Measurements from ENCODE around the gene TMEM201. TPM values are rescaled to one million over a fixed set of nuclear protein-coding genes. Genes with fewer than 3 reads are reported as not detected.

TMEM201 gene
- total RNA-seq, 1 experiment from 2014 or later = 49.0 TPM

GRCh38 chr1:9628541-9629444 lies 40.1 kb downstream of the TMEM201 start:
- no peaks in the 10 kb centered on the region for H3K9me3 ChIP-seq (ENCODE audit: low read depth, low read length, poor library complexity, severe bottlenecking)
- no peak overlapping the region for H3K4me3 ChIP-seq (ENCODE audit: low read depth, low read length, poor library complexity, severe bottlenecking)
- H3K27ac ChIP-seq (ENCODE audit: low read depth, low read length, poor library complexity, severe bottlenecking) = no peak overlapping the region
- no peaks in the 10 kb centered on the region for H3K36me3 ChIP-seq (ENCODE audit: insufficient read depth, low read length, poor library complexity, severe bottlenecking)
- H3K4me1 ChIP-seq (ENCODE audit: insufficient read depth, low read length, poor library complexity, severe bottlenecking) = peaks cover under 1% of the 10 kb centered on the region
- intact Hi-C loops (cut with micrococcal nuclease; ENCODE audit: unreplicated experiment) = loop anchor here (10.0 kb wide), 1 partner anchor 796 kb away; no protein-coding TSS in a partner anchor
- ChIA-PET CTCF (interaction anchor here (0.6 to 1.2 kb wide), 2 partner anchors 45 to 237 kb away, joined by 3 to 5 read pairs; no protein-coding TSS in a partner anchor), POLR2A (ENCODE audit: low non-redundant PET) (no interaction called here)
- no peaks in the 10 kb centered on the region for H3K27me3 ChIP-seq (replicated peaks; ENCODE audit: insufficient read depth, low read depth, low read length, poor library complexity)
- DNase-seq (ENCODE audit: low spot score) = no peak
- no TSS peak for BruUV-seq (replicated peaks)
- no peak for TF ChIP-seq CTCF (conservative IDR thresholded peaks at IDR 0.05; ENCODE audit: low read depth, low read length)
- no peak for TF ChIP-seq EZH2 (IDR thresholded peaks at IDR 0.05; ENCODE audit: borderline replicate concordance, low read depth, low read length, poor library complexity, severe bottlenecking)

- Histone ChIP-seq H3K9me3 (ENCODE audit: low read depth, low read length, poor library complexity, severe bottlenecking) (no peaks in the 10 kb centered on the region), H3K36me3 (ENCODE audit: insufficient read depth, low read length, poor library complexity, severe bottlenecking) (no peaks in the 10 kb centered on the region), H3K4me1 (ENCODE audit: insufficient read depth, low read length, poor library complexity, severe bottlenecking) (no peaks in the 10 kb centered on the region), H3K27ac (ENCODE audit: low read depth, low read length, poor library complexity, severe bottlenecking) (no peak overlapping the region), H3K27me3 (replicated peaks; ENCODE audit: insufficient read depth, low read depth, low read length, poor library complexity) (no peaks in the 10 kb centered on the region), H3K4me3 (ENCODE audit: low read depth, low read length, poor library complexity, severe bottlenecking) (no peak overlapping the region)
- no peak for TF ChIP-seq CTCF (conservative IDR thresholded peaks at IDR 0.05; ENCODE audit: low read depth, low read length)
- no peak for TF ChIP-seq EZH2 (IDR thresholded peaks at IDR 0.05; ENCODE audit: borderline replicate concordance, low read depth, low read length, poor library complexity, severe bottlenecking)
- intact Hi-C loops (cut with micrococcal nuclease; ENCODE audit: unreplicated experiment) = loop anchor here (10.0 kb wide), 1 partner anchor 795 kb away; no protein-coding TSS in a partner anchor
- DNase-seq (ENCODE audit: low spot score) = no peak
- ChIA-PET CTCF (no interaction called here), POLR2A (ENCODE audit: low non-redundant PET) (no interaction called here)
- BruUV-seq (replicated peaks) = no TSS peak
Observed at GRCh38 chr1:9629445-9630201, 40.9 kb downstream of the TMEM201 start.

GRCh38 chr1:9630331-9631111 lies 41.8 kb downstream of the TMEM201 start:
- intact Hi-C loops (cut with micrococcal nuclease; ENCODE audit: unreplicated experiment) = no loop called here
- Histone ChIP-seq H3K4me1 (ENCODE audit: insufficient read depth, low read length, poor library complexity, severe bottlenecking) (no peaks in the 10 kb centered on the region), H3K4me3 (ENCODE audit: low read depth, low read length, poor library complexity, severe bottlenecking) (no peak overlapping the region), H3K27ac (ENCODE audit: low read depth, low read length, poor library complexity, severe bottlenecking) (no peak overlapping the region), H3K27me3 (replicated peaks; ENCODE audit: insufficient read depth, low read depth, low read length, poor library complexity) (no peaks in the 10 kb centered on the region), H3K9me3 (ENCODE audit: low read depth, low read length, poor library complexity, severe bottlenecking) (no peaks in the 10 kb centered on the region), H3K36me3 (ENCODE audit: insufficient read depth, low read length, poor library complexity, severe bottlenecking) (no peaks in the 10 kb centered on the region)
- ChIA-PET POLR2A (ENCODE audit: low non-redundant PET) (interaction anchor here (0.6 kb wide), 1 partner anchor 38 kb away, joined by 3 read pairs; no protein-coding TSS in a partner anchor), CTCF (no interaction called here)
- BruUV-seq (replicated peaks) = no TSS peak
- TF ChIP-seq EZH2 (IDR thresholded peaks at IDR 0.05; ENCODE audit: borderline replicate concordance, low read depth, low read length, poor library complexity, severe bottlenecking) (no peak), CTCF (conservative IDR thresholded peaks at IDR 0.05; ENCODE audit: low read depth, low read length) (no peak)
- DNase-seq (ENCODE audit: low spot score) = no peak

Data from A673 (cell line).